ENCODE data around the gene S100A2. TPM values are rescaled to one million over a fixed set of nuclear protein-coding genes. Genes with fewer than 3 reads are reported as not detected.

S100A2 gene
- total RNA-seq, 1 donor from 2014 or later, result 24.8 TPM

- no peak for TF ChIP-seq CTCF (conservative IDR thresholded peaks at IDR 0.05; ENCODE audit: low read depth, low read length)
- DNase-seq (ENCODE audit: low read depth), result no peak
- H3K4me3 ChIP-seq (ENCODE audit: low read depth, low read length), result no peak overlapping the region
Observed at GRCh38 chr1:153549741-153550397, 15.8 kb downstream of the S100A2 start.

- peak; percentile 82 for DNase-seq (ENCODE audit: low read depth)
- TF ChIP-seq CTCF (conservative IDR thresholded peaks at IDR 0.05; ENCODE audit: low read depth, low read length), result peak; percentile 58
- H3K4me3 ChIP-seq (ENCODE audit: low read depth, low read length), result no peak within 1 kb of the TSS
Observed at GRCh38 chr1:153548722-153549688, 16.6 kb downstream of the S100A2 start, which contains the start of gene S100A3. TSS of gene S100A3 (minus strand) at chr1:153549258. CDS start at chr1:153548485, 773 bp downstream.

GRCh38 chr1:153547560-153548551 is 17.8 kb downstream of the S100A2 start:
- TF ChIP-seq CTCF (conservative IDR thresholded peaks at IDR 0.05; ENCODE audit: low read depth, low read length), result no peak
- no peak overlapping the region for H3K4me3 ChIP-seq (ENCODE audit: low read depth, low read length)
- DNase-seq (ENCODE audit: low read depth), result no peak

GRCh38 chr1:153546796-153547559 is 18.7 kb downstream of the S100A2 start:
- no peak for TF ChIP-seq CTCF (conservative IDR thresholded peaks at IDR 0.05; ENCODE audit: low read depth, low read length)

GRCh38 chr1:153546371-153546770 is 19.3 kb downstream of the S100A2 start:
- H3K4me3 ChIP-seq (ENCODE audit: low read depth, low read length), result no peak overlapping the region
- no peak for TF ChIP-seq CTCF (conservative IDR thresholded peaks at IDR 0.05; ENCODE audit: low read depth, low read length)
- no peak for DNase-seq (ENCODE audit: low read depth)

More at GRCh38 chr1:153546796-153547559, 18.7 kb downstream of the S100A2 start:
- H3K4me3 ChIP-seq (ENCODE audit: low read depth, low read length), result no peak overlapping the region
- no peak for DNase-seq (ENCODE audit: low read depth)
